ENCODE results near the gene TSPO. TPM values are rescaled to one million over a fixed set of nuclear protein-coding genes. Genes with fewer than 3 reads are reported as not detected.

TSPO gene
- polyA plus RNA-seq, 1 donor (not counting 4 experiments of a cell fraction or from before 2014, with no cell fraction given): 139 TPM

- Histone ChIP-seq H3K79me2 (ENCODE audit: control insufficient read depth, insufficient read depth, low read length) (no peaks in the 10 kb centered on the region), H3K9me3 (ENCODE audit: control insufficient read depth, low read depth, low read length) (no peaks in the 10 kb centered on the region), H3K4me2 (ENCODE audit: control insufficient read depth, extremely low read depth, insufficient read depth, low read depth, low read length) (no peak overlapping the region), H3K4me1 (ENCODE audit: control insufficient read depth, extremely low read depth, insufficient read depth, low read length) (no peaks in the 10 kb centered on the region), H3K9ac (ENCODE audit: control insufficient read depth, extremely low read depth, insufficient read depth, low read length) (no peak overlapping the region), H3K9me1 (ENCODE audit: control insufficient read depth, extremely low read depth, insufficient read depth, low read length) (no peaks in the 10 kb centered on the region), H3K27me3 (ENCODE audit: control insufficient read depth, extremely low read depth, insufficient read depth, low read length) (peaks cover 15% of the 10 kb centered on the region), H3K27ac (ENCODE audit: control insufficient read depth, insufficient read depth, low read length) (no peak overlapping the region), H2AFZ (ENCODE audit: control insufficient read depth, low read length) (no peak overlapping the region), H4K20me1 (ENCODE audit: control insufficient read depth, extremely low read depth, insufficient read depth, low read length) (no peaks in the 10 kb centered on the region), H3K36me3 (ENCODE audit: control insufficient read depth in 2 of 2, extremely low read depth in 1 of 2, insufficient read depth in 2 of 2, low read length in 2 of 2) (no peaks in the 10 kb centered on the region), H3K4me3 (ENCODE audit: control insufficient read depth in 2 of 3, extremely low read depth in 1 of 3, insufficient read depth in 2 of 3, low read depth in 1 of 3, low read length in 3 of 3) (no peak overlapping the region)
- dilution Hi-C loops (cut with MboI; ENCODE audit: extremely low pct_ligation_motif_present, low sequenced_read_pairs): no loop called here
- DNase-seq (ENCODE audit: low read depth, low spot score) (no peak), FAIRE-seq (no peak)
- TF ChIP-seq, protein P1, sequence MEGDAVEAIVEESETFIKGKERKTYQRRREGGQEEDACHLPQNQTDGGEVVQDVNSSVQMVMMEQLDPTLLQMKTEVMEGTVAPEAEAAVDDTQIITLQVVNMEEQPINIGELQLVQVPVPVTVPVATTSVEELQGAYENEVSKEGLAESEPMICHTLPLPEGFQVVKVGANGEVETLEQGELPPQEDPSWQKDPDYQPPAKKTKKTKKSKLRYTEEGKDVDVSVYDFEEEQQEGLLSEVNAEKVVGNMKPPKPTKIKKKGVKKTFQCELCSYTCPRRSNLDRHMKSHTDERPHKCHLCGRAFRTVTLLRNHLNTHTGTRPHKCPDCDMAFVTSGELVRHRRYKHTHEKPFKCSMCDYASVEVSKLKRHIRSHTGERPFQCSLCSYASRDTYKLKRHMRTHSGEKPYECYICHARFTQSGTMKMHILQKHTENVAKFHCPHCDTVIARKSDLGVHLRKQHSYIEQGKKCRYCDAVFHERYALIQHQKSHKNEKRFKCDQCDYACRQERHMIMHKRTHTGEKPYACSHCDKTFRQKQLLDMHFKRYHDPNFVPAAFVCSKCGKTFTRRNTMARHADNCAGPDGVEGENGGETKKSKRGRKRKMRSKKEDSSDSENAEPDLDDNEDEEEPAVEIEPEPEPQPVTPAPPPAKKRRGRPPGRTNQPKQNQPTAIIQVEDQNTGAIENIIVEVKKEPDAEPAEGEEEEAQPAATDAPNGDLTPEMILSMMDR (optimal IDR thresholded peaks at IDR 0.05 in 1 of 3, IDR thresholded peaks at IDR 0.05 in 1 of 3, conservative IDR thresholded peaks at IDR 0.05 in 1 of 3; ENCODE audit: extremely low read depth in 1 of 3, insufficient read depth in 2 of 3, low read length in 3 of 3): no peak
- TF ChIP-seq EZH2 (IDR thresholded peaks at IDR 0.05; ENCODE audit: low read length): no peak
Measured at GRCh38 chr22:43207849-43208702, 56.7 kb downstream of the TSPO start.

DNA sequence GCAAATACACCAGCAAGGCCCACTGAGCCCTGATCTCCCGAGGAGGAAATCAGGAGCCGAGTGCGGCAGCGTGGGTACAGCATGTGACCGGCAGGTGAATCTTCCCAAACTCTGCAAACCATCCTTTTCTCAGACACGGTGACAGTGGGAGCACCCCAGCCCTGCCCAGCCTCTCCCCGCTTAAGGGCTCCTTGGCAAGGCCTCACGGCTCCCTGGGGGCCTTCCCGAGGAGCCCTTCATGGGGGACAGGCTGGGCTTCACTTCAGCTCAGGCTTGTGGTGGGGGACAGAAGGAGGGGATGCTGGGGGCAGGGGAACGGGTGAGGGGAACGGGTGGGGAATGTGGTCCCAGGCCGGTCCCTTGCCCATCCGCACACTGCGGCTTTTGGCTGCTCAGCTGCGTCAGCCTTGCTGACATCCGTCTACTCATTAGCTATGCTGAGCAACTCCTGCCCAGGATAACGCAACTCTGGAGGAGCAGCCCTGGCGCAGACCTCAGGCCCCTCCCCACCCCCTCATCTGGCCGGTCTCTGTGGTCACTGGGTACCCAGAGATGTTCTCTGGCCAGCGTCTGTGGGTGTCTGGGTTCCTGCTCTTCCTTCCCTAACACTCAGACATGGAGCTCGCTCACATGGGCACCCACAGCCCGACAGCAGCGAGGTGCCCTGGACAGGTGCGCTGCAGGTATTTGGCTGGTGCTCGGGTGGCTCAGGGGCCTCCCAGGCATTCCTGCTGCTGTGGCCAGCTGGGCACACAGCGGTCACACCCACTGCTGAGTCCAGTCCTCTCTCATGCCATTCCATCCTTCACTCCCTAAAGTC lies 57.6 kb downstream of the TSPO start:
- no peak overlapping the region for H3K4me3 ChIP-seq (ENCODE audit: control insufficient read depth in 2 of 3, extremely low read depth in 1 of 3, insufficient read depth in 2 of 3, low read depth in 1 of 3, low read length in 3 of 3)
- no peaks in the 10 kb centered on the region for H3K79me2 ChIP-seq (ENCODE audit: control insufficient read depth, insufficient read depth, low read length)
- no peaks in the 10 kb centered on the region for H4K20me1 ChIP-seq (ENCODE audit: control insufficient read depth, extremely low read depth, insufficient read depth, low read length)
- no peak overlapping the region for H3K4me2 ChIP-seq (ENCODE audit: control insufficient read depth, extremely low read depth, insufficient read depth, low read depth, low read length)
- H3K27me3 ChIP-seq (ENCODE audit: control insufficient read depth, extremely low read depth, insufficient read depth, low read length): peaks cover 15% of the 10 kb centered on the region
- H3K36me3 ChIP-seq (ENCODE audit: control insufficient read depth in 2 of 2, extremely low read depth in 1 of 2, insufficient read depth in 2 of 2, low read length in 2 of 2): no peaks in the 10 kb centered on the region
- TF ChIP-seq, protein P1 (optimal IDR thresholded peaks at IDR 0.05 in 1 of 3, IDR thresholded peaks at IDR 0.05 in 1 of 3, conservative IDR thresholded peaks at IDR 0.05 in 1 of 3; ENCODE audit: extremely low read depth in 1 of 3, insufficient read depth in 2 of 3, low read length in 3 of 3): no peak
- TF ChIP-seq EZH2 (IDR thresholded peaks at IDR 0.05; ENCODE audit: low read length): no peak
- H2AFZ ChIP-seq (ENCODE audit: control insufficient read depth, low read length): no peak overlapping the region
- FAIRE-seq (no peak), DNase-seq (ENCODE audit: low read depth, low spot score) (no peak)
- no peak overlapping the region for H3K9ac ChIP-seq (ENCODE audit: control insufficient read depth, extremely low read depth, insufficient read depth, low read length)
- H3K27ac ChIP-seq (ENCODE audit: control insufficient read depth, insufficient read depth, low read length): no peak overlapping the region
- no peaks in the 10 kb centered on the region for H3K9me3 ChIP-seq (ENCODE audit: control insufficient read depth, low read depth, low read length)
- H3K9me1 ChIP-seq (ENCODE audit: control insufficient read depth, extremely low read depth, insufficient read depth, low read length): no peaks in the 10 kb centered on the region
- dilution Hi-C loops (cut with MboI; ENCODE audit: extremely low pct_ligation_motif_present, low sequenced_read_pairs): no loop called here
- H3K4me1 ChIP-seq (ENCODE audit: control insufficient read depth, extremely low read depth, insufficient read depth, low read length): no peaks in the 10 kb centered on the region
